ENCODE measurements around the gene HES1.
A peak's percentile ranks its signal among the peaks of the same experiment; 100 is the strongest.
"Not testable (repeated sequence)": the region's sequence is repeated elsewhere in the genome, so short reads cannot be mapped to it uniquely, and the experiment has no call there.

Gene HES1

GRCh38 chr3:194150252-194150934 lies 14.4 kb downstream of the HES1 start:
- Histone ChIP-seq H3K27me3 (ENCODE audit: control insufficient read depth, insufficient read depth, low read length) (no peaks in the 10 kb centered on the region), H3K27ac (peak overlapping the region; percentile 40), H3K4me3 (ENCODE audit: low read depth, low read length) (no peak overlapping the region), H3K9ac (no peak overlapping the region), H3K9me3 (ENCODE audit: control insufficient read depth, low read length) (no peaks in the 10 kb centered on the region), H3K36me3 (ENCODE audit: control insufficient read depth, insufficient read depth, low read length) (no peaks in the 10 kb centered on the region), H3K4me2 (ENCODE audit: low read length) (no peak overlapping the region), H3K79me2 (peaks cover 4% of the 10 kb centered on the region), H2AFZ (peak overlapping the region; percentile 40), H3K4me1 (peaks cover 29% of the 10 kb centered on the region)
- no peak for TF ChIP-seq CTCF (IDR thresholded peaks at IDR 0.05)

- peaks cover 29% of the 10 kb centered on the region for H3K4me1 ChIP-seq
- H3K27ac ChIP-seq = peak overlapping the region; percentile 40
- not testable (repeated sequence) for H3K79me2 ChIP-seq; H3K36me3 ChIP-seq (ENCODE audit: control insufficient read depth, insufficient read depth, low read length); H3K27me3 ChIP-seq (ENCODE audit: control insufficient read depth, insufficient read depth, low read length); H3K4me3 ChIP-seq (ENCODE audit: low read depth, low read length); H2AFZ ChIP-seq; H3K4me2 ChIP-seq (ENCODE audit: low read length); H3K9ac ChIP-seq; H3K9me3 ChIP-seq (ENCODE audit: control insufficient read depth, low read length)
Measured at GRCh38 chr3:194150935-194151302, 15.0 kb downstream of the HES1 start.

- Histone ChIP-seq H3K4me1 (peaks cover 28% of the 10 kb centered on the region), H3K79me2 (peaks cover 4% of the 10 kb centered on the region), H2AFZ (no peak overlapping the region), H3K4me3 (ENCODE audit: low read depth, low read length) (no peak overlapping the region), H3K4me2 (ENCODE audit: low read length) (no peak overlapping the region), H3K9me3 (ENCODE audit: control insufficient read depth, low read length) (no peaks in the 10 kb centered on the region), H3K27ac (no peak overlapping the region), H3K36me3 (ENCODE audit: control insufficient read depth, insufficient read depth, low read length) (no peaks in the 10 kb centered on the region), H3K9ac (no peak overlapping the region), H3K27me3 (ENCODE audit: control insufficient read depth, insufficient read depth, low read length) (no peaks in the 10 kb centered on the region)
- TF ChIP-seq CTCF (IDR thresholded peaks at IDR 0.05) = no peak
Measured at GRCh38 chr3:194154346-194154745, 18.4 kb downstream of the HES1 start.

- Histone ChIP-seq H3K4me2 (ENCODE audit: low read length) (no peak overlapping the region), H3K9ac (no peak overlapping the region), H3K9me3 (ENCODE audit: control insufficient read depth, low read length) (no peaks in the 10 kb centered on the region), H3K27ac (no peak overlapping the region), H3K36me3 (ENCODE audit: control insufficient read depth, insufficient read depth, low read length) (no peaks in the 10 kb centered on the region), H3K27me3 (ENCODE audit: control insufficient read depth, insufficient read depth, low read length) (no peaks in the 10 kb centered on the region), H3K4me3 (ENCODE audit: low read depth, low read length) (no peak overlapping the region), H2AFZ (no peak overlapping the region), H3K4me1 (peaks cover 34% of the 10 kb centered on the region), H3K79me2 (peaks cover 4% of the 10 kb centered on the region)
- TF ChIP-seq CTCF (IDR thresholded peaks at IDR 0.05) = no peak
Measured at GRCh38 chr3:194156095-194156494, 20.1 kb downstream of the HES1 start.

GRCh38 chr3:194158942-194159439 lies 23.0 kb downstream of the HES1 start:
- no peak overlapping the region for H3K9ac ChIP-seq
- no peaks in the 10 kb centered on the region for H3K9me3 ChIP-seq (ENCODE audit: control insufficient read depth, low read length)
- no peak for TF ChIP-seq CTCF (IDR thresholded peaks at IDR 0.05)
- H2AFZ ChIP-seq = peak overlapping the region; percentile 34
- H3K27ac ChIP-seq = peak overlapping the region; percentile 86
- no peak overlapping the region for H3K4me2 ChIP-seq (ENCODE audit: low read length)
- peaks cover 4% of the 10 kb centered on the region for H3K79me2 ChIP-seq
- no peak overlapping the region for H3K4me3 ChIP-seq (ENCODE audit: low read depth, low read length)
- H3K36me3 ChIP-seq (ENCODE audit: control insufficient read depth, insufficient read depth, low read length) = no peaks in the 10 kb centered on the region
- H3K4me1 ChIP-seq = peaks cover 63% of the 10 kb centered on the region
- no peaks in the 10 kb centered on the region for H3K27me3 ChIP-seq (ENCODE audit: control insufficient read depth, insufficient read depth, low read length)
